Measurements from ENCODE around the gene SNRNP48.

The SNRNP48 gene

DNA sequence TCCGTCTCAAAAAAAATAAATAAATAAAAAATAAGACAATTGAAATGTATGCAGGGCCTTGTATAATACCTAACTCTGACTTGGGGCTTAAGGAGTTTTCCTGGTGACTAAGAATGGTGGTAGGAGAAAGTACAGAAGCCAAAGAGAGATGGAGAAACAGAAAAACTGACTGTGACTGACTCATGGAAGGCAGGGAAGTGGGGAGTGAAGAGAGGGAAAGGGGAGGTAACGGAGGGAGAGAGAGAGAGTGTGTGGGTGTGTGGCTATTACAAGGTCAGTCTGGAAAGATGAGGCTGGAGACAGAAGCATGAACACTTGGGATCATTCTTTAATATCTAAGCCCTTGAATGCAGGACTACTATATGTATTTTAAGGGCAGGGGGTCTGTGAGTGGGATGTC, 38.5 kb downstream of the SNRNP48 start:
- ATAC-seq (replicated peaks; ENCODE audit: extremely low read depth, poor library complexity, severe bottlenecking) = no peak

DNA sequence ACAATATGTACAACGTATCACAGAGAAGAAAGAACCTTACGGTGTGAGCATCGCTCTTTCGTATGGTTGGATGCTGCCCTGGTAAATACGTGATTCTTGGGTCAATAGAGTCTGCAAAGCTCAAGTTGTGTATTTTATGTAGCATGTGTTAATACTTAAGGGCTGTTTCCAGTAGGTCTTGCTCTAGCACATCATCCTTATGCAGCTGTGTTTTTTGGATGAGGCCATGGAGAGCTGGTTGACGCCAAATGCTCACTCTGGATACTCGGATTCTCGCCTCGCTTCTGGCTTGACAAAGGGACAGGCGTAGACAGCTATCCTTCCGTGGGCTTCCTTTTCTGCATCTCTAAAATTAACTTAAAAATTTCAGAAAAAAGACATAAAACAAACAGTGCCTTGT, 38.9 kb downstream of the SNRNP48 start:
- Mint-ChIP-seq H3K36me3 (ENCODE audit: insufficient read depth) (no peaks in the 10 kb centered on the region), H3K9me3 (no peaks in the 10 kb centered on the region), H3K27me3 (peaks cover 38% of the 10 kb centered on the region), H3K27ac (ENCODE audit: low read depth) (no peak overlapping the region), H3K4me3 (no peak overlapping the region), H3K4me1 (no peaks in the 10 kb centered on the region)
- no peak for DNase-seq (ENCODE audit: low spot score in 2 of 2)
- no peak for ATAC-seq (replicated peaks; ENCODE audit: extremely low read depth, poor library complexity, severe bottlenecking)

More for the DNA sequence above, 38.5 kb downstream of the SNRNP48 start:
- no peak for DNase-seq (ENCODE audit: low spot score in 2 of 2)
- H3K27ac Mint-ChIP-seq (ENCODE audit: low read depth) = no peak overlapping the region
- peaks cover 38% of the 10 kb centered on the region for H3K27me3 Mint-ChIP-seq
- no peaks in the 10 kb centered on the region for H3K4me1 Mint-ChIP-seq
- no peaks in the 10 kb centered on the region for H3K36me3 Mint-ChIP-seq (ENCODE audit: insufficient read depth)
- no peaks in the 10 kb centered on the region for H3K9me3 Mint-ChIP-seq
- H3K4me3 Mint-ChIP-seq = no peak overlapping the region

DNA sequence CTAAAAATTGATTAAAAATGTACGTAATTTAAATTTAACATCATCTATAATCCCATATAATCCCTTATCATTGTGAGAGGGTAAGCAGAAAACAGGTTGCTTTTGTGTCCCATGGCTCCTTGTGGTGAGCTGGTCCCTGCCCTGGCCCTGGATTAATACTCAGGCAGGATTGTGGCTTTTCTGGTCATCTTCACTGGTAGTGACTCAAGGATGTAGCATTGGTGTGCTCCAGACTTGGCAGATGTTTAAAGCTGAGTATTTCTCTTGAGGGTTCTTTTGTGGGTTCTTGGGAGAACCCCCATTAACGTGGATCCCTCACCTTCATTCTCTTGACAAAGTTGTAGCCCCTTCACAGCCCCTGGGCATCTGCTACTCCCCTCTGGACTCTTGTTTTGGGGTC, 39.3 kb downstream of the SNRNP48 start:
- Mint-ChIP-seq H3K27me3 (peaks cover 35% of the 10 kb centered on the region), H3K27ac (ENCODE audit: low read depth) (no peak overlapping the region), H3K36me3 (ENCODE audit: insufficient read depth) (no peaks in the 10 kb centered on the region), H3K9me3 (no peaks in the 10 kb centered on the region), H3K4me3 (no peak overlapping the region), H3K4me1 (no peaks in the 10 kb centered on the region)
- DNase-seq (ENCODE audit: low spot score in 2 of 2) (no peak), ATAC-seq (replicated peaks; ENCODE audit: extremely low read depth, poor library complexity, severe bottlenecking) (no peak)

DNA sequence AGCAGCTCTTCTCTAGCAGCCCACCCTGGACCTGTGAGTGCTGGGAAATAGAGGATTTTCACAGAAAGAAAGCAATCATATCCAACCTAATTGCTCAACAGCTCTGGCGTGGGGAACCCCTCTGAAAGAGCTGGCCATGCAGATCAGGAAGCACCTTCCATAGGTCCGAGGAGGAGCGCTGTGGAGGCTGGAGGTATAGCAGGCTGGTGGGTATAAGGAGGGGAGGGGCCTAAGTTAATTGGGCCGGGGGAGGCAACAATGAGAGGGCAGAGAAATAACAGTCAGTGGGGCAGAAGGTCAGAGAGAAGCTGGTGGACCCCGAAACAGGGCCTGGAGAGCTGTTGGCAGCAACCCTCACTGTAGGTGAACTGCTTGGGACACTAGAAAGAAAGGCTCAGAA, 40.8 kb downstream of the SNRNP48 start:
- H3K4me1 Mint-ChIP-seq = no peaks in the 10 kb centered on the region
- DNase-seq (ENCODE audit: low spot score in 2 of 2) (no peak), ATAC-seq (replicated peaks; ENCODE audit: extremely low read depth, poor library complexity, severe bottlenecking) (no peak)
- peaks cover 30% of the 10 kb centered on the region for H3K27me3 Mint-ChIP-seq
- H3K27ac Mint-ChIP-seq (ENCODE audit: low read depth) = no peak overlapping the region
- no peak overlapping the region for H3K4me3 Mint-ChIP-seq
- H3K36me3 Mint-ChIP-seq (ENCODE audit: insufficient read depth) = no peaks in the 10 kb centered on the region
- no peaks in the 10 kb centered on the region for H3K9me3 Mint-ChIP-seq

DNA sequence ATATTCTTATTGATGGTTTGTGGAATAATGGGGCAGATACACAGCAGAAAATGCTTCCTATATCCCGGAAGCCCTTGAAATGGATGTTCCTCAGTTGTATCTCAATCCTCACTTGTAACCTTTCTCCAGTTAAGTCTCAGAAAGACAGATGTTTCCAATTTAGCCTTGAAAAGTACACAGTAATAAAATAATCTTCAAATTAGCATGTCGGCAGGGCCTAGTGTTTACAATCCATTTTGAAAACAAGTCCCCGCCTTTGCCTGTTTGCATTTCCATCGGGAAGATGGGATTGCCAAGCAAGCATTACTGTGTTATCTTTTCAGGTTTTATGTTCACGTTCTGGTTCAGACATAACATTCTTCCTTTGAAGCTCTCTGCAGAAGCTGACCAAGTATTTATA, 41.5 kb downstream of the SNRNP48 start:
- Mint-ChIP-seq H3K36me3 (ENCODE audit: insufficient read depth) (no peaks in the 10 kb centered on the region), H3K4me3 (no peak overlapping the region), H3K9me3 (no peaks in the 10 kb centered on the region), H3K27me3 (peaks cover 30% of the 10 kb centered on the region), H3K27ac (ENCODE audit: low read depth) (no peak overlapping the region), H3K4me1 (no peaks in the 10 kb centered on the region)
- no peak for DNase-seq (ENCODE audit: low spot score in 2 of 2)
- ATAC-seq (replicated peaks; ENCODE audit: extremely low read depth, poor library complexity, severe bottlenecking) = no peak

DNA sequence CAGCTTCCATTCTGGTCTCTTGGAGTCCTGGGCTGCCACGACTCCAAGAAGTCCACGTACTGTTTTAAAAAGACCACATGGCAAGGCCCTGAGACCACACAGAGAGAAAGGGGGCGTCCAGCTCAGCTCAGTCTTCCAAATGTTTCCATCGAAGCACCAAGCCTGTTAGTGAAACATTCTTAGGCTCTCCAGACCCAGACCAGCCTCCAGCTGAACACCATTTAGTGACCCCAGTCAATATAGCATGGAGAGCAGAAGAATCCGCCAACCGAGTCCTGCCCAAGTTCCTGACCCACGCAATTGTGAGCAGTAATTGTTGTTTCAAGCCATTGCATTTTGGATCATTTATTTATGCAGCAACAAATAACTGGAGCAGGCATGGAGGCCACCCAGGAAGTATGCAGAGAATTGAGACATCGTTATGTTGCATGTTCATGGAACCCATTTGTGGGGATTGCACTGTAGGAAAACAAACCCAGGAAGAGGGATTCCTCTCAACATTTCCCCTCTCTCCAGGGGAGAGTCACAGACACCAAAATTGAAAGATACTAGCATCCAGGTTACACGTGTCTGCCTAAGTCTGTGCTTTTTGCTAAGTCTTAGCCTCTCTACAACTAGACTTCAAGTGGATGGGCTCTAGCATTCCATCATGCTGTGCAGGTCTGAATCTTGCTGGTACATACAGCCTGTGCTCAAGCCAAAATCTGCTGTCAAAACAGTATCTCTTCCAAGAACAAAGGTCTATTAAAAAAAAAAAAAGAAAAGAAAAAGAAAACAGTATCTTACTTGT, 42.7 kb downstream of the SNRNP48 start:
- ATAC-seq (replicated peaks; ENCODE audit: extremely low read depth, poor library complexity, severe bottlenecking) = no peak
- H3K27ac Mint-ChIP-seq (ENCODE audit: low read depth) = no peak overlapping the region
- DNase-seq (ENCODE audit: low spot score in 2 of 2) = no peak
- no peaks in the 10 kb centered on the region for H3K9me3 Mint-ChIP-seq
- peaks cover 39% of the 10 kb centered on the region for H3K27me3 Mint-ChIP-seq
- H3K4me1 Mint-ChIP-seq = no peaks in the 10 kb centered on the region
- no peak overlapping the region for H3K4me3 Mint-ChIP-seq
- no peaks in the 10 kb centered on the region for H3K36me3 Mint-ChIP-seq (ENCODE audit: insufficient read depth)

DNA sequence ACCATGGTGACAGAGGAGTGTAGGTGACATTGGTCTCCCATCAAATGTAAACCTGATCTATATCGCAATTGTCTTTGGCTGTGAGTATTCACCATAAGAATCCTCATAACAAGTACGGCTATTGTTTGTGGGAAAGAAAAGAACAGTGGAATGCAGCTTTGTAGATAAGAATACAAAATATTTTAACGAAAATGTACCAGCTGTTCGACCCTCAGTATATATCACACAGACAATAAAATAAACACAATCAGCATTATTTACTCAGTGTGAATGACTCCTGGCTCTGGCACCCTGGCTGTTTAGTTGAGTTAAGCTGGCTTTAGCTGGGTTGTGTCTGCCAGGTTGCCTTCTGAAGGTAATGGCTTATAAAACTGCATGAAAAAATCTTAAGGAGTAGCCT, 43.4 kb downstream of the SNRNP48 start:
- no peak overlapping the region for H3K27ac Mint-ChIP-seq (ENCODE audit: low read depth)
- H3K36me3 Mint-ChIP-seq (ENCODE audit: insufficient read depth) = no peaks in the 10 kb centered on the region
- DNase-seq (ENCODE audit: low spot score in 2 of 2) (no peak), ATAC-seq (replicated peaks; ENCODE audit: extremely low read depth, poor library complexity, severe bottlenecking) (no peak)
- no peaks in the 10 kb centered on the region for H3K9me3 Mint-ChIP-seq
- H3K4me3 Mint-ChIP-seq = no peak overlapping the region
- no peaks in the 10 kb centered on the region for H3K4me1 Mint-ChIP-seq
- peaks cover 44% of the 10 kb centered on the region for H3K27me3 Mint-ChIP-seq

DNA sequence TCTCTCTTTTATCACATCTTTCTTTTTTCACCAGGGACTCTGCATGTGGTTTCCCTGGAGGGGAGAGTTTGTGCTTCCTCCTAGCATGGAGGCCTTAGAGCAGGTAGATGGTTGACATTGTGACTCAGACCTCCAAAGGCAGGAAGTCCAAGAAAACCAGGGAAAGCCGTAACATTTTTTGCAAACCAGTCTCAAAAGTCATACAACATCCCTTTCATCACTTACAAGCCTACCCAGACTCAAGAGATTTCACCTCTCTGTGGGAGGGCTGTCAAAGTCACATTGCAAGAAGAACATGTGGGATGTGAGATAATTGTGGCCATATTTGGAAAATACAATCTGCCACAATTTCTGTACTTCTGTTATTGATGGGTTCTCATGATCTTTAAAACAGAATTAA, 46.2 kb downstream of the SNRNP48 start:
- no peaks in the 10 kb centered on the region for H3K9me3 Mint-ChIP-seq
- H3K4me3 Mint-ChIP-seq = no peak overlapping the region
- no peak for DNase-seq (ENCODE audit: low spot score in 2 of 2)
- no peak overlapping the region for H3K27ac Mint-ChIP-seq (ENCODE audit: low read depth)
- peaks cover 26% of the 10 kb centered on the region for H3K27me3 Mint-ChIP-seq
- ATAC-seq (replicated peaks; ENCODE audit: extremely low read depth, poor library complexity, severe bottlenecking) = no peak
- H3K36me3 Mint-ChIP-seq (ENCODE audit: insufficient read depth) = no peaks in the 10 kb centered on the region
- H3K4me1 Mint-ChIP-seq = no peaks in the 10 kb centered on the region

DNA sequence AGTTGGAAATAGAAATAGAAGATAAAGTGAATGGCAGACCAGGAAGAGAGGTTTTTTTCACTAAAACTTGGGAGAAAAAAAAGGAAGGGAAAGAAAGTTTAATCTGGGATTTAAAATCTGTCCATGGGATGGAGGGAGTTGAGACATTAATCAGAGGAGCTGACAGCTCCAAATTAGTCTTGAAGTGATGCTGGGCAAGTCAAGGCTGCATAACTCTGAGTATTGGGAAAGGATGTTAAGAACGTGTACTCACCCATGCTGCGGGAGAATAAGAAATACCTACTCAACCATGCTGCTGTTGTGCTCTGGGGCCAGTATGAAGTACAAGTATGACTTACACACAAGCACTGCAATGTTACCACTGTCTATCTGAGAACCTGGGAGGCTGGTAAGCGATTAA, 47.5 kb downstream of the SNRNP48 start:
- H3K9me3 Mint-ChIP-seq = no peaks in the 10 kb centered on the region
- H3K27ac Mint-ChIP-seq (ENCODE audit: low read depth) = no peak overlapping the region

DNA sequence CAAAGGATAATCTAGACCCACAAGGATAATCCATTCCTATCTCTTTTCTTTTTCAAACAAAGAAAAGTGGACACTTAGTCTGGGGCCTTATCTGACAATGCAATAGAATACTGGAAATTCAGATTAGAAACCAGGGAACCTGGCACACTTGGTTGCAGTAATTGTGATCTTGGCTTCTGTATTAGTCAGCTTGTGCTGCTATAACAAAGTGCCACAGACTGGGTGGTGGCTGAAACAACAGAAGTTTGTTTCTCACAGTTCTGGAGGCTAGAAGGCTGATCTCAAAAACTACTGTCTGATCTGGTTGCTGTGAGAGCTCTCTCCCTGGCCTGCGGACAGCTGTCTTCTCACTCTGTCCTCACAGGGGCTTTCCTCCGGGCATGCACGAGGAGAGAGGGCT, 49.4 kb downstream of the SNRNP48 start:
- Mint-ChIP-seq H3K27ac (ENCODE audit: low read depth) (no peak overlapping the region), H3K9me3 (no peaks in the 10 kb centered on the region), H3K4me1 (no peaks in the 10 kb centered on the region), H3K36me3 (ENCODE audit: insufficient read depth) (no peaks in the 10 kb centered on the region), H3K27me3 (peaks cover 23% of the 10 kb centered on the region), H3K4me3 (no peak overlapping the region)
- no peak for DNase-seq (ENCODE audit: low spot score in 2 of 2)
- ATAC-seq (replicated peaks; ENCODE audit: extremely low read depth, poor library complexity, severe bottlenecking) = no peak

More for the DNA sequence above, 47.5 kb downstream of the SNRNP48 start:
- DNase-seq (ENCODE audit: low spot score in 2 of 2) (no peak), ATAC-seq (replicated peaks; ENCODE audit: extremely low read depth, poor library complexity, severe bottlenecking) (no peak)
- no peak overlapping the region for H3K4me3 Mint-ChIP-seq
- no peaks in the 10 kb centered on the region for H3K4me1 Mint-ChIP-seq
- peaks cover 30% of the 10 kb centered on the region for H3K27me3 Mint-ChIP-seq
- no peaks in the 10 kb centered on the region for H3K36me3 Mint-ChIP-seq (ENCODE audit: insufficient read depth)

DNA sequence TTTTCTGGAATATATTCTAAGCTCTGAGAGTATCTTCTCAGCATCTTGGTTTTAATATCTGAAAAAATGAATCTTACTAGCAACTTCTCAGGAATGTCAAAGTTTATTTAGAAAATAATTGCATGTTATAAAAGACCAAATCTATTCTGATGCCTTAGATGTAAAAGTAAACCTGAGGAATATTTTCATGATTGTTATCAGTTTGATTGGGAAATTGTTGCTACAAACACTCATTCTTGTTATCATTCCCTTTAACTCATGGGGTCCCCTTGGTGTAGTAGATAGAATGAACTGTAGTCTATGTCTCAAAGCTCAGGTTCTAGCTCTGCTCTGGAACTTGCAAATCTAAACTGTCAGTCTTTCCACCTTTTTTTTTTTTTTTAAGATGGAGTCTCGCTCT, 50.0 kb downstream of the SNRNP48 start:
- peaks cover 23% of the 10 kb centered on the region for H3K27me3 Mint-ChIP-seq
- H3K36me3 Mint-ChIP-seq (ENCODE audit: insufficient read depth) = no peaks in the 10 kb centered on the region
- no peaks in the 10 kb centered on the region for H3K4me1 Mint-ChIP-seq
- H3K4me3 Mint-ChIP-seq = no peak overlapping the region
- DNase-seq (ENCODE audit: low spot score in 2 of 2) = no peak
- H3K27ac Mint-ChIP-seq (ENCODE audit: low read depth) = no peak overlapping the region
- ATAC-seq (replicated peaks; ENCODE audit: extremely low read depth, poor library complexity, severe bottlenecking) = no peak
- no peaks in the 10 kb centered on the region for H3K9me3 Mint-ChIP-seq

DNA sequence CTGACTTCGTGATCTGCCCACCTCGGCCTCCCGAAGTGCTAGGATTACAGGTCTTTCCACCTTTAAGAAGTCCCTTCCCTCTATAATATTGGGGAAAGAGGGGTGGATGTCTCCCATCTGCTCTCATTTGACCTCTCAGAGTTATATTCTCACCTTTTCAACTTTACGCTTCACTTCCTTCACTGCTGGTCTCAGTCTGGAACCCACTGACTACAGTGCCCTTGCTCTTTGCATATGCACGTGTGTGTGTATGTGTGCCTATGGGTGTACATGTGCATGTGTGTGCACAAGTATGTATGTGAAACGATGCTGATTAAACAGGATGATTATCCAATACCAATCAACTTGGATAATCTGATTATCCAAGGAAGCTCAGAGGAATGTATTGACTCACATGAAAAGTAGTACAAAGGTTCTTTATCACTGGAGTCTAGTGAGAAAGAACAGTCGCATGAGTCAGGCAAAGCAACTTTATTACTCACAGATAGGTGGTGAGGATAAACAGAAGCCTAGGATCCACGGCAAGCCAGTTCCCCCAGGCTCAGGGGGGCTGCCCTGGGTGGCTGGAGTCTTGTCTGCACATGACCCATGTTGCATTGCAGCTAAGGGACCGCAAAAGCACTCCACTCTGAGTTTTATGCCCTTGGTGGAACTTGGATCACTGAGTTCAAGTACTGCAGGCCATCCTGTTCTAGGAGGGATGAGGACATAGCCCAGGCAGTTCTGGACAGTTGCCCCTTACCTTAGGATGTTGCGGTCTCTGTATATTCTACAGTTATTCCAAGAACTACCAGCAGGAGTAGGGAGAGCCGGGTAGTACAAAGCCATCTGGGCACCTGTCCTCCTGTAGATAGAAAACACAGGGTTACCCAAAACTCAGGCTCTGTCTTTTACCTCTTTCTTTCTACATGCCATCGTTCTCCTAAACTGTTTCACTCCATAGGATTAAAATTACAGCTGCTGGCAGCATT, 50.9 kb downstream of the SNRNP48 start:
- Mint-ChIP-seq H3K36me3 (ENCODE audit: insufficient read depth) (no peaks in the 10 kb centered on the region), H3K4me3 (no peak overlapping the region), H3K4me1 (no peaks in the 10 kb centered on the region), H3K27ac (ENCODE audit: low read depth) (no peak overlapping the region), H3K9me3 (no peaks in the 10 kb centered on the region), H3K27me3 (peaks cover 23% of the 10 kb centered on the region)
- no peak for ATAC-seq (replicated peaks; ENCODE audit: extremely low read depth, poor library complexity, severe bottlenecking)
- DNase-seq (ENCODE audit: low spot score in 2 of 2) = no peak

DNA sequence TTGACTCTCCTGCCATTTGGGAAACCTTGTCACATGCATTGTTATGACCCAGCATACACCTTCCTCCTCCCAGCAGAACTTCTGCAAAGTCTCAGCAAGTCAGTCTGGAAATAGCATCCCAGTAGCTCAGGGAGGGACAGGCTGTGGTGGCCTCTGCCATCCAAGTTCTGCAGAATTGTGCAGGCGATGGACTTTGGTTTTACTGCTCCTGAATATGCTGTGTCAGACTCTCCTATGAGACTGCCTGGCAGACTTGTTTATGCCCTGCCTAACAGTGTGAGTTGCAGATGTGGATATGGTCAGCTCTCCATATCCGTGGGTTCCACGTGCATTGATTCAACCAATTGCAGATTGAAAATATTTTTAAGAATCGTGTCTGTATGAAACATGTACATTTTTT, 52.8 kb downstream of the SNRNP48 start:
- no peak for ATAC-seq (replicated peaks; ENCODE audit: extremely low read depth, poor library complexity, severe bottlenecking)
- no peaks in the 10 kb centered on the region for H3K36me3 Mint-ChIP-seq (ENCODE audit: insufficient read depth)

More for the DNA sequence above, 52.8 kb downstream of the SNRNP48 start:
- H3K4me1 Mint-ChIP-seq = peaks cover 5% of the 10 kb centered on the region
- no peak overlapping the region for H3K27ac Mint-ChIP-seq (ENCODE audit: low read depth)
- H3K9me3 Mint-ChIP-seq = no peaks in the 10 kb centered on the region
- DNase-seq (ENCODE audit: low spot score in 2 of 2) = no peak
- H3K27me3 Mint-ChIP-seq = peaks cover 14% of the 10 kb centered on the region
- H3K4me3 Mint-ChIP-seq = no peak overlapping the region

Data from central memory CD8-positive, alpha-beta T cell (primary cell).